ENCODE data around the gene WDR43. TPM values are rescaled to one million over a fixed set of nuclear protein-coding genes. Genes with fewer than 3 reads are reported as not detected.

Gene WDR43
- total and polyA plus RNA-seq, 4 donors = 11.1 to 43.1 (median 17.5) TPM

DNA sequence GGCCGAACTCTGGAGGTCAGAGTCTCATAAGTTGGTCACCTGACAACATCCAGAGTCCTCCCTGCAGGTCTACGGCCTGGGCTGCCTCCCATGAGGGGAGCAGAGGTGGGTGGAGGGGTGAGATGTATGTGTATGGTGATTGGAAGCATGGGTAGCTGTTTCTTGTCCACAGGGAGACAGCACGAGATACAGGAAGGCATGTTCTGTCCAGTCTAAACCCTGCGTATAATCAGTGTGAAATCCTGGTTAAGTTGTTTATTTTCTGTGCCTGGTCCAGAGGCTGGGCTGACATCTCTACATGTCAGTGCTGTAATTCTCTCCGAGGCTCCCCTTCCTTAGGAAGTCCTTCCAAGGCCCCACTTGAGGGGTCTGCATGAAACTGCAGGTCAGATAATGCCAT is 95.5 kb downstream of the WDR43 start:
- Histone ChIP-seq H3K9me3 (ENCODE audit: control insufficient read depth in 4 of 4, low read length in 3 of 4) (no peaks in the 10 kb centered on the region), H3K36me3 (ENCODE audit: control insufficient read depth in 4 of 4, insufficient read depth in 3 of 4, low read depth in 1 of 4, low read length in 3 of 4) (no peaks in the 10 kb centered on the region), H3K4me1 (ENCODE audit: control insufficient read depth in 4 of 4, insufficient read depth in 4 of 4, low read length in 3 of 4) (no peaks in the 10 kb centered on the region), H3K4me3 (ENCODE audit: low read depth in 1 of 3, low read length in 3 of 3) (no peak overlapping the region), H3K27me3 (ENCODE audit: control insufficient read depth in 4 of 4, insufficient read depth in 4 of 4, low read length in 3 of 4) (no peaks in the 10 kb centered on the region), H3K9ac (ENCODE audit: low read depth in 1 of 2, low read length in 2 of 2) (no peak overlapping the region), H3K27ac (ENCODE audit: low read depth in 1 of 2, low read length in 2 of 2) (no peak overlapping the region)
- TF ChIP-seq NR2F2 (IDR thresholded peaks at IDR 0.05) (no peak), GABPA (IDR thresholded peaks at IDR 0.05 in 1 of 2, conservative IDR thresholded peaks at IDR 0.05 in 1 of 2) (no peak), JUND (IDR thresholded peaks at IDR 0.05) (no peak), HNF4G (IDR thresholded peaks at IDR 0.05) (no peak), FOXA2 (IDR thresholded peaks at IDR 0.05) (no peak), SP1 (IDR thresholded peaks at IDR 0.05) (no peak), FOXA1 (IDR thresholded peaks at IDR 0.05) (no peak), ATF3 (IDR thresholded peaks at IDR 0.05) (no peak), CTCF (IDR thresholded peaks at IDR 0.05; ENCODE audit: low read depth, low read length, missing input control) (no peak), YY1 (IDR thresholded peaks at IDR 0.05) (no peak), RXRA (IDR thresholded peaks at IDR 0.05) (no peak), RAD21 (IDR thresholded peaks at IDR 0.05) (no peak), EGR1 (IDR thresholded peaks at IDR 0.05; ENCODE audit: low read depth in 2 of 2) (no peak), TAF1 (conservative IDR thresholded peaks at IDR 0.05) (no peak), HNF4A (conservative IDR thresholded peaks at IDR 0.05) (no peak)
- TF ChIP-seq, protein P1, sequence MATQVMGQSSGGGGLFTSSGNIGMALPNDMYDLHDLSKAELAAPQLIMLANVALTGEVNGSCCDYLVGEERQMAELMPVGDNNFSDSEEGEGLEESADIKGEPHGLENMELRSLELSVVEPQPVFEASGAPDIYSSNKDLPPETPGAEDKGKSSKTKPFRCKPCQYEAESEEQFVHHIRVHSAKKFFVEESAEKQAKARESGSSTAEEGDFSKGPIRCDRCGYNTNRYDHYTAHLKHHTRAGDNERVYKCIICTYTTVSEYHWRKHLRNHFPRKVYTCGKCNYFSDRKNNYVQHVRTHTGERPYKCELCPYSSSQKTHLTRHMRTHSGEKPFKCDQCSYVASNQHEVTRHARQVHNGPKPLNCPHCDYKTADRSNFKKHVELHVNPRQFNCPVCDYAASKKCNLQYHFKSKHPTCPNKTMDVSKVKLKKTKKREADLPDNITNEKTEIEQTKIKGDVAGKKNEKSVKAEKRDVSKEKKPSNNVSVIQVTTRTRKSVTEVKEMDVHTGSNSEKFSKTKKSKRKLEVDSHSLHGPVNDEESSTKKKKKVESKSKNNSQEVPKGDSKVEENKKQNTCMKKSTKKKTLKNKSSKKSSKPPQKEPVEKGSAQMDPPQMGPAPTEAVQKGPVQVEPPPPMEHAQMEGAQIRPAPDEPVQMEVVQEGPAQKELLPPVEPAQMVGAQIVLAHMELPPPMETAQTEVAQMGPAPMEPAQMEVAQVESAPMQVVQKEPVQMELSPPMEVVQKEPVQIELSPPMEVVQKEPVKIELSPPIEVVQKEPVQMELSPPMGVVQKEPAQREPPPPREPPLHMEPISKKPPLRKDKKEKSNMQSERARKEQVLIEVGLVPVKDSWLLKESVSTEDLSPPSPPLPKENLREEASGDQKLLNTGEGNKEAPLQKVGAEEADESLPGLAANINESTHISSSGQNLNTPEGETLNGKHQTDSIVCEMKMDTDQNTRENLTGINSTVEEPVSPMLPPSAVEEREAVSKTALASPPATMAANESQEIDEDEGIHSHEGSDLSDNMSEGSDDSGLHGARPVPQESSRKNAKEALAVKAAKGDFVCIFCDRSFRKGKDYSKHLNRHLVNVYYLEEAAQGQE (IDR thresholded peaks at IDR 0.05) = no peak
- TF ChIP-seq, protein P2, sequence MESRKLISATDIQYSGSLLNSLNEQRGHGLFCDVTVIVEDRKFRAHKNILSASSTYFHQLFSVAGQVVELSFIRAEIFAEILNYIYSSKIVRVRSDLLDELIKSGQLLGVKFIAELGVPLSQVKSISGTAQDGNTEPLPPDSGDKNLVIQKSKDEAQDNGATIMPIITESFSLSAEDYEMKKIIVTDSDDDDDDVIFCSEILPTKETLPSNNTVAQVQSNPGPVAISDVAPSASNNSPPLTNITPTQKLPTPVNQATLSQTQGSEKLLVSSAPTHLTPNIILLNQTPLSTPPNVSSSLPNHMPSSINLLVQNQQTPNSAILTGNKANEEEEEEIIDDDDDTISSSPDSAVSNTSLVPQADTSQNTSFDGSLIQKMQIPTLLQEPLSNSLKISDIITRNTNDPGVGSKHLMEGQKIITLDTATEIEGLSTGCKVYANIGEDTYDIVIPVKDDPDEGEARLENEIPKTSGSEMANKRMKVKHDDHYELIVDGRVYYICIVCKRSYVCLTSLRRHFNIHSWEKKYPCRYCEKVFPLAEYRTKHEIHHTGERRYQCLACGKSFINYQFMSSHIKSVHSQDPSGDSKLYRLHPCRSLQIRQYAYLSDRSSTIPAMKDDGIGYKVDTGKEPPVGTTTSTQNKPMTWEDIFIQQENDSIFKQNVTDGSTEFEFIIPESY (IDR thresholded peaks at IDR 0.05) = no peak
- WGBS = 83% methylated on average over 5 of the region's 5 CpGs
- no peak for DNase-seq (ENCODE audit: low spot score)

DNA sequence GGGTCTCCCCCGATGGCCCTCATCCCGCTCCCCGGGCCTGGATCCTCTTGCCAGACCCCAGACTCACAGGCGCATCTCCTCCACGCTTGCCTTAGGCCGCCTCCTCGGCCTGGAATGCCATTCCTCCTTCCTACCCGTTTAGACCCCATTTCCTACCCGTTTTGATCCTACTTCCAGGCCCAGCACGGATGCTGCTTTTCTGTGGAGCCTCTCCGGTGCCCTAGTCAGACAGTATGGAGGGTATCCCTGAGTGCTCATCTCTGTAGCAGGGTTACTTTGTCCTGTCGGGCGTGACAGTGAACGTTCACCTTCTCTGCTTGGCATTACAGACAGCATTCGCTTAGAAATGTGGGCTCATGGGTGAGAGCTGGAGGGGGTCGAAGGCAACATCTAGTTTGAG is 96.0 kb downstream of the WDR43 start:
- WGBS = 78% methylated on average over 16 of the region's 16 CpGs
- no peaks in the 10 kb centered on the region for H3K9me3 ChIP-seq (ENCODE audit: control insufficient read depth in 4 of 4, low read length in 3 of 4)
- H3K4me1 ChIP-seq (ENCODE audit: control insufficient read depth in 4 of 4, insufficient read depth in 4 of 4, low read length in 3 of 4) = no peaks in the 10 kb centered on the region
- H3K9ac ChIP-seq (ENCODE audit: low read depth in 1 of 2, low read length in 2 of 2) = no peak overlapping the region
- no peak for DNase-seq (ENCODE audit: low spot score)
- no peaks in the 10 kb centered on the region for H3K27me3 ChIP-seq (ENCODE audit: control insufficient read depth in 4 of 4, insufficient read depth in 4 of 4, low read length in 3 of 4)
- H3K27ac ChIP-seq (ENCODE audit: low read depth in 1 of 2, low read length in 2 of 2) = no peak overlapping the region
- no peak overlapping the region for H3K4me3 ChIP-seq (ENCODE audit: low read depth in 1 of 3, low read length in 3 of 3)
- H3K36me3 ChIP-seq (ENCODE audit: control insufficient read depth in 4 of 4, insufficient read depth in 3 of 4, low read depth in 1 of 4, low read length in 3 of 4) = no peaks in the 10 kb centered on the region
- TF ChIP-seq JUND (IDR thresholded peaks at IDR 0.05) = no peak
- TF ChIP-seq MAX (IDR thresholded peaks at IDR 0.05) = no peak
- TF ChIP-seq ATF3 (IDR thresholded peaks at IDR 0.05) = no peak
- TF ChIP-seq RAD21 (IDR thresholded peaks at IDR 0.05) = no peak
- TF ChIP-seq NR2F2 (IDR thresholded peaks at IDR 0.05) = no peak
- no peak for TF ChIP-seq RXRA (IDR thresholded peaks at IDR 0.05)
- TF ChIP-seq GABPA (IDR thresholded peaks at IDR 0.05 in 1 of 2, conservative IDR thresholded peaks at IDR 0.05 in 1 of 2) = no peak
- TF ChIP-seq, protein P1 (IDR thresholded peaks at IDR 0.05) = no peak
- no peak for TF ChIP-seq EGR1 (IDR thresholded peaks at IDR 0.05; ENCODE audit: low read depth in 2 of 2)
- TF ChIP-seq FOXA2 (IDR thresholded peaks at IDR 0.05) = no peak
- no peak for TF ChIP-seq YY1 (IDR thresholded peaks at IDR 0.05)
- TF ChIP-seq, protein P2 (IDR thresholded peaks at IDR 0.05) = no peak
- TF ChIP-seq HNF4G (IDR thresholded peaks at IDR 0.05) = no peak

Measured in liver (tissue), 9 donors.